A549 (cell line): ENCODE measurements around the gene LILRA1.

Experiments
- POLR2AphosphoS2 ChIP-seq: conservative IDR thresholded peaks from 2 replicates; pipeline ENCODE4 v1.6.1; 2012; ENCODE audit warnings: low read length, improper control_type of control experiment, inconsistent platforms
- RCOR1 ChIP-seq: fragments of 150-350 bp; IDR thresholded peaks from 2 replicates; pipeline ENCODE4 v1.6.1; 2014; ENCODE audit warnings: antibody characterized with exemption, low read length, low read depth

DNA sequence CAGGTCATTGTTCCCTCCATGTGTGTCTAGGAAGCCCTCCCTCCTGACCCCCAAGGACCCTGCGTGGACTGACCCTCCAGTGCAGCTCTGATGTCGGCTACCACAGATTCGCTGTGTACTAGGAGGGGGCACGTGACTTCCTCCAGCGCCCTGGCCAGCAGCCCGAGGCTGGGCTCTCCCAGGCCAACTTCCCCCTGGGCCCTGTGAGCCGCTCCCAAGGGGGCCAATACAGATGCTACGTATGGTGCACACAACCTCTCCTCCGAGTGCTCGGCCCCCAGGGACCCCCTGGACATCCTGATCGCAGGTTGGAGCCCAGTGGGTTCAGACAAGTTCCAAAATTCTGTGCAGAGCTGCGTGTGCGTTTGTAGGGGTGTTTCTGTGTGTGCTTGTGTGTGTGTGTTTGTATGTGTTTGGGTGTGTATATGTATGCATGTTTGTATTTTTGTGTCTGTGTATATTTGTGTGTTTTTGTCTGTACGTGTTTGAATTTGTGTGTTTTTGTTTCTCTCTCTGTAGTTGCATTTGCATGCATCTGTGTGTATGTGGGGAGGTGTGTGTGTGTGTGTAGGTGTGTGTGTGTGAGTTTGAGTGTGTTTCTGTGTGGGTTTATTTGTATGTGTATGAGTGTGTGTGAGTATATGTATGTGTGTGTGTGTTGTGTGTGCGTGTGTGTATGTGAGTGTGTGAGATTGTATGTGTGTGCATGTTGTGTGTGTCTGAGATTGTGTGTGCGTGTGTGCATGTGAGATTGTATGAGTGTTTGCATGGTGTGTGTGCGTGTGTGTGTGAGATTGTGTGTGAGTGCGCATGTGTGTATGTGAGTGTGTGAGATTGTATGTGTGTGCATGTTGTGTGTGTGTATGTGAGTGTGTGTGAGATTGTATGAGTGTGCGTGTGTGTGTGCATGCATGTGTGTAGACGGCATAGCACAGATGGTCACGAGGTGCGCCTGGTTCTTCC is 41.2 kb upstream of the LILRA1 start:
- TF ChIP-seq POLR2AphosphoS2 = no peak
- TF ChIP-seq RCOR1 = no peak
